GM18870 (cell line): ENCODE measurements around the gene B3GNT2.
"Not testable (repeated sequence)": the region's sequence is repeated elsewhere in the genome, so short reads cannot be mapped to it uniquely, and the experiment has no call there.

Experiments used
- ATAC-seq: cut with Tn5 transposase; IDR thresholded peaks from one replicate; pipeline ENCODE4 v1.9.1; 2021; ENCODE audit warnings: moderate library complexity; ENCODE audit not compliant: unreplicated experiment

Gene B3GNT2

DNA sequence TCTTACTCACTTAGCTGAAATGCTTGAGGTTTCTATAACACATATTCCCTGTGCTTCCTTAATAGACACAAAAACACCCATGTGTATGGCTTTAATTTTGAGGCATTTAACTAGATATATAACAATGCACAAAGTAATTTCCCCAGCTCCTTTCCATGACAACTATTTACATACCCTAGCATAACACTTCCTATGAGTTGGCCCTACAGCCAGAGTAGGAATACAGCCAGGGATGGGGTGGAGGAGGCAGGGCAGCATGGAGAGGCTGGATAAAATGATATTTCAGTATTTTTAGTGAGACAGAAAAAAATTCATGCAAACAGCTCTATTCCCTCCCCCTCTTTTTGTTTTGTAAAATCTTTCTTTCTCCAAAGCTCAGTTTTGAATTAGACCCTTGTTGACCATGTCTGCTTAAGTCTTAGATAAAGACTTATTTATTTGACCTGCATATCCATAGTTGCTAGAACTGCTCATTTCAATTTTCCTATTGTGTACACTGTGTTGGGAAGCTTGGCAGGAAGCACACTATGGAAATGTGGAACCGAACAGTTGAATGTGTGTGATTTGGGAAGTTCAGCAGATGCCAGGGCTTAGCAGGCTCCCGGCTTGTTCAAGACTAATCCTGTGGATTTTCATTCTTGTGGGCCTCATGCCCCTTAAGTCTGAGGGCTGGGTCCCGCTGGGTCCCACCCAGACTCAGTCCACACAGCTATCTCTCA lies 11.2 kb upstream of the B3GNT2 start:
- ATAC-seq, result no peak

DNA sequence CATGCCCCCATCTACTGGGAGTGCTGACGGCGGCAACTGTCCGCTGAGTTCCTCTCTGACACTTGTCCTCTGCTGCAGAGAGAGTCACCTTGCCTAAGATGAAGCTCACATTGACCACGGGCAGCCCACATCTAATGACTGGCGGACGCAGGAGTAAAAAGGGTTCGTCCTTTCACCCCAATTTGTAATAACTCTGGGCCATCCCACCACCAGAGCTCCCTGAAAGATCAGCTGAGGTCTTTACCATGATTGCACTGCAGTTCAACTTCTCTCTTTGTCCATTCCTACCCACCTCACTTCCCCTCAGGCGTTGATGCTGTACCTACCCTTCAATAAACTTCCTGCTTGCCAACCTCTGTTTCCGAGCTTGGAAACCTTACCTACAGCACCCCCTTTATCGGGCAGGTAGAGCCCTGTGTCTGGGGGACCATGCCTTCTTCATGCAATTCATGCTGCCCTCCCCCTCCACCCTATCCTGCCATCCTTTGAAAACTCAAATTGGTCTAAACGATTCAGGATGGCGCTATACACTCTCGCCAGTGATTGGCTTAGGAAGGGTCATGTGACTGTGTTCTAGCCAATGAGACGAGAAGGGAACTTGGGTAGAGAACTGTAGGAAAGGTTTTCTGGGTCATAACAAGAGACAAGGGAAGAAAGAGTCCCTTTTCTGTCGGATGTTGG lies 10.3 kb upstream of the B3GNT2 start:
- no peak for ATAC-seq

DNA sequence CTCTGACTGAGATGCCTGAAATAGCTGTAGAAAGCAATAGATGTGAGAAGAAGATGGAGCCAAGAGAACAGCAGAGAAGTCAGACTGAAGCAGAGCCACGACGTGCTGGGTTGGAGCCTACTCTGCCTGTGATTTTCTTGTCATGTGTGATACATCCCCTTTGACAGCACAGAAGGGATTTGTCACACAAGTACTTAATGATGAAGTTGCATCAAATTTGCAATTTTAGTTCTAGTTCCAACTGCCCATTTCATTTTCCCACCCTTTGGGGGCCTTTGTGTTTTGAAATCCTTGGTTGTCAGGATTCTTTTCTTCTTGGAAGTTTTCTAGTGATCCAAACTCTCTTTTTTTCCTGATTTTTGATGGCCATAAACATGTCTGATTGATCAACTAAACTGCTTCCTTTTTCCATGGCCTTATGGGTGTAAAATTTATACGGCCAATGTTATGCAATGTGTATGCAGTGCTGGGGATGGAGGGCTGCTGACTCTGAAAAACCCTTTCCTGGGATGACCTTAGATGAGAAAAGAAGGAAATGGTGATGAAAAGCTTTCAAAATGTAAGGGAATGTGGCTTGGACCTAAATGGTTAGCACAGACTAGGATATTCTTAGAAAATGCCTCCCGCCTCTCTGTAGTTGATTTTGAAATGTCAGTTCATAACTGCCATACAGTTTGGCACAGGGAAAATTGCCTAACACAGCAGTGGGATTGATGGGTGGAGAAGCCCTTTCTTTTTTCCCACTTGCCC lies 9.6 kb upstream of the B3GNT2 start:
- ATAC-seq, result no peak

GRCh38 chr2:62187246-62187645 lies 8.7 kb upstream of the B3GNT2 start:
- ATAC-seq, result no peak

DNA sequence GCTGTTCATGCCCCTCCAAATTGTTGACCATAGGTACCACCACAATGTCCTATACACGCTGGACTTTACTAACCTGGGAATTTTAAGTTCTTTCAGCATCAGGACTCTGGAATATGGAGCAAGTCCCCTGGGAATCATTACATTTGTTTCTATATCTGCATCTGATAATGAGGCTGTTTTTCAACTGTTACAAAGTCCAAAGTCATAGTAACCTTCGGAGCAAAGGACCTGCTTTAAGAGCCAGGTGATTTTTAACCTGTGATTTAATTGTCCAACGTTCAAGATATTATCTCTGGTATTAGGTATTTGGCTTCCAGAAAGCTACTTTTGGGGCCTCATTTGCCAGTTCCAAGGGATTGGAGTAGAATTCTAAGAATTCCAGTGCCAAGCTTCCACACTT lies 7.5 kb upstream of the B3GNT2 start:
- no peak for ATAC-seq

- ATAC-seq, result no peak
Observed at GRCh38 chr2:62189196-62189595, 6.7 kb upstream of the B3GNT2 start.

DNA sequence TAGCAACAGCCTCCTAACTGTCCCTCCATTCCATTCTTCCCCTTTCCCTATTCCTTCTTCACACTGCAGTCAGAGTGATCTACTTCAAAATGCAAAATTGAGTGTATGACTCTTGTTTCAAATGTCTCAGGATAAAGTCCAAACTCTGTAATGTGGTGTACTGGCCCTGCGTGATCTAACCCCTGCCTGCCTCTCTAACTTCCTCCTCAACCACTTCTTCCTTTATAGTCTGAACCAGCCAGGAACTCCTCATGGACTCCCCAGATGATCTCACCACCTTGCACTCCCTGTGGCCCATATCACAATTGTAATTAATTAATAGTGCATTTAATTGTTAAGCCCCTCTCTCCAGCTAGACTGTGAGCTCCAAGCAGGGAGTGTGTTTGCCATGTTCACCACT lies 3.1 kb upstream of the B3GNT2 start:
- no peak for ATAC-seq

- no peak for ATAC-seq
Observed at GRCh38 chr2:62194558-62195420, 1.1 kb upstream of the B3GNT2 start.

GRCh38 chr2:62196278-62196901 lies 475 bp downstream of the B3GNT2 start:
- ATAC-seq, result no peak

DNA sequence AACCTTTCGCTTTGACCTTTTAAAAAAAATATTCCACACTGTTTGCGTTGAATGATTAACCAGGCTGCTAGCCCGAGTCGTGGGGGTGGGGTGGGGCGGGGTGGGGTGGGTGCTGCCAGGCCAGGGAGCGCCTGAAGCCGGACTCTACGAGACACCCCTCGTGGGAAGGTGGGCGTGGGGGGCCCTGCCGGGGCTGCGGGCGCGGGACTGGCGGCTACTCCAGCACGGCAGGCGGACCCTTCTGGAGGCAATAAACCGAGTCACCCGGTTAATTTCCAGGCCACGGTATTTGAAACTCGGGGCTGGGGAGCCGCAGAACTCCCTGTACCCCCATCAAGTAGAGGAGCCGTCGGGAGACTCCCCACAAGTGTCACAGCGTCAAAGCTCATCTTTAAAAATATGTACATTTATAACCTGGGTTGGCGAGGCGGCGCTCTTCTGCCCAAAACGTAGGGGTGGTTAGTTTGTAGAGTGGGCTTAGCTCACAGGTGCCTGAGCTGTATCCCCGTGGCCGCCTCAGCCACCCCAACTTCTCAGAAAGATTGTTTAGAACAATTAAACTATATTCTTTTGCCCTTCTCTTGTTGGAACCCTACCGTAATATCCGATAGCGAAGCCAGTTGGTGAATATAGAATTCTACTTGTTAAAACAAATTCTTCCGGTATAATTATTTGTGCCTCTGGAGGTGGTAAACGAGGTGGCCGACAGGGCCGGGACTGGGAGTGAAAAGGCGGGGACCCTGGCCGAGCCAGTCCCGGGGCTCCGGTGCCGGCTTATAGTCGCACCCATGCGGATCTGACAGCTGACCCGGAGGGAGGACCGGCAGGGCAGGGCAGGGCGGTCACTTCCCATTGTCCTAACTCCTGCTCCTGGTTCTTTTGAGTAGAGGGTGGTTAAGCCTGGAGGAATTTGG lies 1.4 kb downstream of the B3GNT2 start:
- peak; percentile 27 for ATAC-seq

- no peak for ATAC-seq
Observed at GRCh38 chr2:62197925-62198633, 2.2 kb downstream of the B3GNT2 start.

DNA sequence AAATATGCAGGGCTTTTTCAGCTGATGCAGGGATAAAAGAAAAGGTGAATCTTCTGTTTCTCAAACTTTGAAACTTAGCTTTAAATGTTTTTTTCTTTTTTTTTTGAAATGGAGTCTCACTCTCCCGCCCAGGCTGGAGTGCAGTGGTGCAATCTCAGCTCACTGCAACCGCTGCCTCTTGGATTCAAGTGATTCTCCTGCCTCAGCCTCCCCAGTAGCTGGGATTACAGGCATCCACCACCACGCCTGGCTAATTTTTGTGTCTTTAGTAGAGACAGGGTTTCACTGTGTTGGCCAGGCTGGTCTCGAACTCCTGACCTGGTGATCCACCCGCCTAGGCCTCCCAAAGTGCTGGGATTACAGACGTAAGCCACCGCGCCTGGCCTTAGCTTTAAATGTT lies 2.9 kb downstream of the B3GNT2 start:
- ATAC-seq, result not testable (repeated sequence)

DNA sequence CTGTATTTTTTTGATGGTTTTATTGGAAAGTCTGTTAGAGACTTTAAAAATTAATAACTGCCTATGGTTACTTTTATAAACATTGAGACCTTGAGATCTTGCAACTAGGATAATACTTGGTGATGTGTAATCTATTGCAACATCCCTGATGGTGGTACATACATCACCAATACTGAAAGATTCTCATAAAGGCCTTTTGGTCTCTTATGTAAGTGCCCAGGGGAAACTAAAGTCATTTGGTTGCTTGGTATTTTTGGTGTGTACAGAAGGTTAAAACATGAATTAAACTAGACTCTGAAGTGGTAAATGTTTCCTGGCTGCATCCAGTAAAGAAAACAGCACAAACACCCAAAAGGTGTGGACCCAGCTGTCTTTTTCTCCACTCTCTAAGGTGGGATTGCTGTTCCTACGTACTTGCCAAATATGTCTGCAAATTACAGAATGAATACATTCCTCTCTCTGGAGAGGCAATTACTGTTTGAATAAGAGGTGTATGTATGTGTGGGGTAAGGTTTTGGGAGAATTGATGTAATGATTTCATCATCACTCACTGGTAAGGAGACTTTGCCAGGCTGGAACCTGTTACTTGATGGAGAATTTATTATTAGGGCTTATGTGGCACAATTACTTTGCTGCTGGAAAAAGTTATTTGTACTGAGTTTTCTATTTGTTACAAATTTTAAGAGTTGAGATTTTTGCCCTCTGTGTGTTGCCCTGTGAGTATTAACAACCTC lies 3.6 kb downstream of the B3GNT2 start:
- ATAC-seq, result no peak

- no peak for ATAC-seq
Observed at GRCh38 chr2:62200291-62200841, 4.5 kb downstream of the B3GNT2 start.

GRCh38 chr2:62200868-62201267 lies 5.0 kb downstream of the B3GNT2 start:
- ATAC-seq, result no peak

DNA sequence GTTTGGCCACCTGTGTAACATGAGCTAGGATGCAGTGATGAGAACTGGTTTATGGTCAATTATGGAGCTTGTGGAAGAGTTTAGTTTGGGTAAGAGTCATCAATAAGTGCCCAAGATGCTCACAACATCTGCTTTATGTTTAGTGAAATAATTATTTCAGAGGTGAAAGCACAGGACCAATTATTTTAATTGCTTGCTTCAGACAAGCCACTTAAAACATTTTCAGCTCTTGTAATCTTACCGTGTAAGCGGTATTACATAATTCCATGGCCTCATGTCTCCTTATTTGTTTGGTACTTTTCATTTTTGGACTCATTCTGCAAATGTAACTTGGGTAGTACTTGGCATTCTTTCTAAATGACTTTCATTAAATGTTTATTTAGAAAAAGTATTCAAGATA lies 5.4 kb downstream of the B3GNT2 start:
- no peak for ATAC-seq

DNA sequence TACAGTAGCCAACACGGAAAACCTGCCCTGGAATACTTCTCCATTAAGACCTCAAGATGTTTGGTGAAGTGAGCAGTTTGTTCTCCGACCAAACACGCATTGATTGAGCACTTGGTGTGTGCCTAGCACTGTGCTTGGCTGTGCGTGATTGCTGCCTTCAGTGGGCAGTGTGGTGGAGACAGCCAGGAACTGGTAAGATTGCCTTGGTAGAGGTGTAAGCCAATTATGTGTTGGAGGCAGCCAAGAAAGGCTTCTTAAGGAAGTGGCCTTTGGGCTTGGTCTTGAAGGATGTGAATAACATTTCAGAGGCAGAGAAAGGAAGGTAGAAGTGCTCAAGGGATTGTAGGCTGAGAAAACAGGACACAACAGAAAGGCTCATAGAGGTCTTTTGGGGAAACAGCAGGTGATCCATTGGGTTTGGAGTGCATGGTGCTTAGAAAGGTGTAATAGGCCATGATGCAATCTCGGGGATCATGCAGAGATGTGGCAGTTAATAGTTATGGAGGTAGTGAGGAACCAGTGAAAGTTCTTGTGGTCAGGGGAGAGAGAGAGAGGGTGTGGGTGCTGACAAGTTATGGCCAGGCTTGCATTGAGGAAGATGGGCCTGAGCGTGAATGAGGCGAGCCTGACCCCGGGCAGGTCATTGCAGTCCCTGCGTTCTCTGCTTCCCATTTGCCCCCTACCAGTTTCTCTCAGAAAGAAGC lies 6.3 kb downstream of the B3GNT2 start:
- no peak for ATAC-seq
